Type B pancreatic cell (in vitro differentiated cells): ENCODE measurements around the gene DTX1. TPM values are rescaled to one million over a fixed set of nuclear protein-coding genes. Genes with fewer than 3 reads are reported as not detected.
"Not testable (repeated sequence)": the region's sequence is repeated elsewhere in the genome, so short reads cannot be mapped to it uniquely, and the experiment has no call there.

Experiments used
- DNase-seq: peaks from one replicate; pipeline ENCODE4 v3.0.0; 2021; ENCODE audit warnings: mixed read lengths; ENCODE audit not compliant: unreplicated experiment; ENCODE audit errors: extremely low spot score
- H3K27ac Mint-ChIP-seq: 2 replicates; pipeline ENCODE4 v1.8.0; 2021; ENCODE audit warnings: mild to moderate bottlenecking, mixed read lengths
- H3K27me3 Mint-ChIP-seq: 2 replicates; pipeline ENCODE4 v1.8.0; 2021; ENCODE audit warnings: mixed read lengths
- H3K36me3 Mint-ChIP-seq: 2 replicates; pipeline ENCODE4 v1.8.0; 2021; ENCODE audit warnings: mixed read lengths
- H3K4me1 Mint-ChIP-seq: one replicate; pipeline ENCODE4 v1.8.0; 2021; ENCODE audit warnings: mixed read lengths; ENCODE audit not compliant: unreplicated experiment
- H3K4me3 Mint-ChIP-seq: 2 replicates; pipeline ENCODE4 v1.8.0; 2021; ENCODE audit warnings: mild to moderate bottlenecking, mixed read lengths
- H3K9me3 Mint-ChIP-seq: 2 replicates; pipeline ENCODE4 v1.8.0; 2021; ENCODE audit warnings: mixed read lengths
- total RNA-seq: library from RNA; stranded (reverse); gene quantifications from 2 replicates; pipeline ENCODE4 v1.2.1, GENCODE V29; 2021; ENCODE audit warnings: low replicate concordance
- TF ChIP-seq, protein P1 (sequence below): fragments of 200-600 bp; sonication (generic); conservative IDR thresholded peaks from 2 replicates; pipeline ENCODE4 v1.5.0; 2021; ENCODE audit warnings: antibody characterized with exemption, mild to moderate bottlenecking

Gene DTX1
- total RNA-seq, 1 donor from 2014 or later = 2.4 TPM

GRCh38 chr12:113115455-113116126, 59.1 kb downstream of the DTX1 start:
- Mint-ChIP-seq H3K4me3 (no peak overlapping the region), H3K27me3 (peaks cover 13% of the 10 kb centered on the region)

GRCh38 chr12:113116875-113117274, 60.3 kb downstream of the DTX1 start:
- Mint-ChIP-seq H3K27me3 (peaks cover 13% of the 10 kb centered on the region), H3K36me3 (no peaks in the 10 kb centered on the region), H3K27ac (no peak overlapping the region), H3K4me3 (no peak overlapping the region), H3K4me1 (no peaks in the 10 kb centered on the region), H3K9me3 (no peaks in the 10 kb centered on the region)
- no peak for DNase-seq
- TF ChIP-seq, protein P1, sequence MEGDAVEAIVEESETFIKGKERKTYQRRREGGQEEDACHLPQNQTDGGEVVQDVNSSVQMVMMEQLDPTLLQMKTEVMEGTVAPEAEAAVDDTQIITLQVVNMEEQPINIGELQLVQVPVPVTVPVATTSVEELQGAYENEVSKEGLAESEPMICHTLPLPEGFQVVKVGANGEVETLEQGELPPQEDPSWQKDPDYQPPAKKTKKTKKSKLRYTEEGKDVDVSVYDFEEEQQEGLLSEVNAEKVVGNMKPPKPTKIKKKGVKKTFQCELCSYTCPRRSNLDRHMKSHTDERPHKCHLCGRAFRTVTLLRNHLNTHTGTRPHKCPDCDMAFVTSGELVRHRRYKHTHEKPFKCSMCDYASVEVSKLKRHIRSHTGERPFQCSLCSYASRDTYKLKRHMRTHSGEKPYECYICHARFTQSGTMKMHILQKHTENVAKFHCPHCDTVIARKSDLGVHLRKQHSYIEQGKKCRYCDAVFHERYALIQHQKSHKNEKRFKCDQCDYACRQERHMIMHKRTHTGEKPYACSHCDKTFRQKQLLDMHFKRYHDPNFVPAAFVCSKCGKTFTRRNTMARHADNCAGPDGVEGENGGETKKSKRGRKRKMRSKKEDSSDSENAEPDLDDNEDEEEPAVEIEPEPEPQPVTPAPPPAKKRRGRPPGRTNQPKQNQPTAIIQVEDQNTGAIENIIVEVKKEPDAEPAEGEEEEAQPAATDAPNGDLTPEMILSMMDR = no peak

More at GRCh38 chr12:113115455-113116126, 59.1 kb downstream of the DTX1 start:
- TF ChIP-seq, protein P1 = no peak
- no peak for DNase-seq
- H3K36me3 Mint-ChIP-seq = no peaks in the 10 kb centered on the region
- no peak overlapping the region for H3K27ac Mint-ChIP-seq
- H3K9me3 Mint-ChIP-seq = no peaks in the 10 kb centered on the region
- H3K4me1 Mint-ChIP-seq = no peaks in the 10 kb centered on the region

DNA sequence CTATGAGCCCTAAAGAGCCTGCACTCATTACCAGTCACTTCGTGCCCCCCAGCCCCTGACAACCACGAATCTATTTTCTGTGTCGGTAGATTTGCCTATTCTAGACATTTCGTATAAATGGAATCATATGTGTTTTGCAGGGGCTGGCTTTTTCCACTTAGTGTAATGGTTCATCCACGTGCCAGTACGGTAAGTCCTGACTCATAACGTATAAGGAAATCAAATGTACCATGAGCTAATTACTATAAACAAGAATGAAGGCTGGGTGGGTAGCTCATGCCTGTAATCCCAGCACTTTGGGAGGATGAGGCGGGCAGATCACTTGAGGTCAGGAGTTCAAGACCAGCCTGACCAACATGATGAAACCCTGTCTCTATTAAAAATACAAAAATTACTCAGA, 61.2 kb downstream of the DTX1 start:
- not testable (repeated sequence) for H3K4me1 Mint-ChIP-seq, H3K36me3 Mint-ChIP-seq, H3K9me3 Mint-ChIP-seq, H3K27me3 Mint-ChIP-seq, DNase-seq, H3K4me3 Mint-ChIP-seq, H3K27ac Mint-ChIP-seq

DNA sequence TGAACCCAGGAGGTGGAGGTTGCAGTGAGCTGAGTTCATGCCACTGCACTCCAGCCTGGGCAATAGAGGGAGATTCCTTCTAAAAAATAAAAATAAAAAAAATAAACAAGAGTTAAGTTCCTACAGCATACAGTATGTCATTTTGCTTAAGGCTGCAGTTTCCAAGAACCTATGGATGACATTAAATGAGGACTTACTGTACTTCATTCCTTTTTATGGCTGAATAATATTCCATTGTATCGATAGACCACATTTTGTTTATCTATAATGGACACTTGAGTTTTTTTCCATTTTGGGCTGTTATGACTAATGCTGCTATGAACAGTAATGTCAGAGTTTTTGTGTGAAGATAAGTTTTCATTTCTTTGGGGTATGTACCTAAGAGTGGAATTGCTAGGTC, 61.6 kb downstream of the DTX1 start:
- no peaks in the 10 kb centered on the region for H3K4me1 Mint-ChIP-seq
- H3K4me3 Mint-ChIP-seq = no peak overlapping the region
- H3K27ac Mint-ChIP-seq = no peak overlapping the region
- no peak for DNase-seq
- TF ChIP-seq, protein P1 = no peak
- no peaks in the 10 kb centered on the region for H3K9me3 Mint-ChIP-seq
- H3K36me3 Mint-ChIP-seq = no peaks in the 10 kb centered on the region
- peaks cover 10% of the 10 kb centered on the region for H3K27me3 Mint-ChIP-seq

DNA sequence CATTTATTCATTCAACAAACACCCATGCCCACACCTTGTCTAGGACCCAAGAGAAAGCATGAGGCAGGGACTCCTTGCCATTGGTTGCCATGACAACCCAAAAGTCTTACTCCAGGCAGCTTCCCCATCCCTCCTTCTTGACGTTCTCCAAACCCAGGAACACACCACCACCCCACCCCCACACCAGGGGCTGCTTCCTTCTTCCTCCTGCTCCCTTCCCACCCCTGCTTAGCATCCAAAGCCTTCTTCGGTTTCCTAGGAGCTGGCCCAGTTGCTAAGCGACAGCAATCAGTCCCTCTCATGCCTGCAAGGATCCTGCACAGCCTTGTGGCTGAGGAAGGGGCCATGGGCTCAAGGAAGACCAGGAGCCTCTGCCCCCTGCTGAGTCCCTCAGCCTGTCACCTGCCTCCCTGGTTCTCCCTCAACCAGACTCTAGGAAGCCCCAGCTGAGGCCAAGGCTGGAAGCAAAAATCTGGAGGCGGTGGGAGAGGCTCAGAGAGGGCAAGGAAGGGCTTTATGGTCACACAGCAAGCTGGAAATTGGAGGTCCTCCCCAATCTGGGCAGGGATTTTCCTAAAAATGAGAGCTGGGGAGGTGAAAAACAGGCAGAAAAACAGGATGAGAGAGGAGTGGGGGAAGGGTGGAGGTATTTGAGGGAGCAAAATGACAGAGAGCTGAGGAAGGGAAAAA, 63.6 kb downstream of the DTX1 start:
- Mint-ChIP-seq H3K27ac (no peak overlapping the region), H3K27me3 (peaks cover 10% of the 10 kb centered on the region), H3K36me3 (no peaks in the 10 kb centered on the region), H3K9me3 (no peaks in the 10 kb centered on the region), H3K4me3 (no peak overlapping the region), H3K4me1 (no peaks in the 10 kb centered on the region)
- DNase-seq = no peak
- TF ChIP-seq, protein P1 = no peak

- H3K27ac Mint-ChIP-seq = no peak overlapping the region
- H3K36me3 Mint-ChIP-seq = no peaks in the 10 kb centered on the region
These were observed 64.3 kb downstream of the DTX1 start for GRCh38 chr12:113120670-113121370.

More at GRCh38 chr12:113120670-113121370, 64.3 kb downstream of the DTX1 start:
- Mint-ChIP-seq H3K9me3 (no peaks in the 10 kb centered on the region), H3K27me3 (peaks cover 10% of the 10 kb centered on the region), H3K4me3 (no peak overlapping the region), H3K4me1 (no peaks in the 10 kb centered on the region)
- DNase-seq = no peak
- TF ChIP-seq, protein P1 = no peak
